ENCODE measurements around the gene GMEB2. TPM values are rescaled to one million over a fixed set of nuclear protein-coding genes. Genes with fewer than 3 reads are reported as not detected.

The GMEB2 gene
- total RNA-seq, 4 donors from 2014 or later, result 6.6 to 12.8 (median 9.2) TPM

DNA sequence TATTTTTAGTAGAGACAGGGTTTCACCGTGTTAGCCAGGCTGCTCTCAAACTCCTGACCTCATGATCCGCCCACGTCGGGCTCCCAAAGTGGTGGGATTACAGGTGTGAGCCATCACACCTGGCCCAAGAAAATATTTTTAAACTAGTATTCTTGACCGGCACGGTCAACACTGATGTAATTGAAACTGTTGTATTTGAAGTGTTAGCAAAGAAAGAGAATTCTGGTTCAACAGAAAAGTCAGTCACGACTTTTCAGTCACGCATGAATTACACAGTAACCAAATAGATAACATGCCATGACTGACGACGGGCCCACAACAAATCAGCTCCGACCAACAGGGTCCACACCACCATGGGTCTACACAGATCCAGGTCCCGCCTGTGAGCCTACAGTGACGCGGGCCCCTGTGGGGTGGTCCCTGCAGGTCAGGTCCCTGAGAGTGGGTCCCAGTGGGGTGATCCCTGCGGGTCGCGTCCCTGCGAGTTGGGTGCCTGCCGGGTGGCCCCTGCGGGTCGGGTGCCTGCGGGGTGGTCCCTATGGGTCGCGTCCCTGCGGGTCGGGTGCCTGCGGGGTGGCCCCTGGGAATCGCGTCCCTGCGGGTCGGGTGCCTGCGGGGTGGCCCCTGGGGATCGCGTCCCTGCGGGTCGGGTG is 1.0 kb downstream of the GMEB2 start:
- DNase-seq (ENCODE audit: low spot score) (no peak), ATAC-seq (ENCODE audit: low FRiP score) (no peak)
- TF ChIP-seq, protein P1, sequence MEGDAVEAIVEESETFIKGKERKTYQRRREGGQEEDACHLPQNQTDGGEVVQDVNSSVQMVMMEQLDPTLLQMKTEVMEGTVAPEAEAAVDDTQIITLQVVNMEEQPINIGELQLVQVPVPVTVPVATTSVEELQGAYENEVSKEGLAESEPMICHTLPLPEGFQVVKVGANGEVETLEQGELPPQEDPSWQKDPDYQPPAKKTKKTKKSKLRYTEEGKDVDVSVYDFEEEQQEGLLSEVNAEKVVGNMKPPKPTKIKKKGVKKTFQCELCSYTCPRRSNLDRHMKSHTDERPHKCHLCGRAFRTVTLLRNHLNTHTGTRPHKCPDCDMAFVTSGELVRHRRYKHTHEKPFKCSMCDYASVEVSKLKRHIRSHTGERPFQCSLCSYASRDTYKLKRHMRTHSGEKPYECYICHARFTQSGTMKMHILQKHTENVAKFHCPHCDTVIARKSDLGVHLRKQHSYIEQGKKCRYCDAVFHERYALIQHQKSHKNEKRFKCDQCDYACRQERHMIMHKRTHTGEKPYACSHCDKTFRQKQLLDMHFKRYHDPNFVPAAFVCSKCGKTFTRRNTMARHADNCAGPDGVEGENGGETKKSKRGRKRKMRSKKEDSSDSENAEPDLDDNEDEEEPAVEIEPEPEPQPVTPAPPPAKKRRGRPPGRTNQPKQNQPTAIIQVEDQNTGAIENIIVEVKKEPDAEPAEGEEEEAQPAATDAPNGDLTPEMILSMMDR (IDR thresholded peaks at IDR 0.05), result no peak

DNA sequence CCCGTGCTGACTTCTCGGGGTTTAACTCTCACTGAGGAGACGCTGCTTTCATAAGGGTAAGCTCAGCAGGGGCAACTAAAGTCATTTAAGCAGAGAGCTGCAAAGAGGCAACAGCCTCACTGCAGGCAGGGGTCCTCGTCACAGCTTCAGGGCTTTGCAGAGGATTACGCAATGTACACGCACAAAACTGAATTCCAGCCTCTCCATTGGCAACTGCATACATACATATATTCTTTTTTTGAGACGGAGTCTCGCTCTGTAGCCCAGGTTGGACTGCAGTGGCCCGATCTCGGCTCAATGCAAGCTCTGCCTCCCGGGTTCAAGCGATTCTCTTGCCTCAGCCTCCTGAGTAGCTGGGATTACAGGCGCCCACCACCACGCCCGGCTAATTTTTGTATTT is 2.4 kb downstream of the GMEB2 start:
- TF ChIP-seq, protein P1 (IDR thresholded peaks at IDR 0.05), result no peak
- ATAC-seq (ENCODE audit: low FRiP score) (no peak), DNase-seq (ENCODE audit: low spot score) (no peak)

DNA sequence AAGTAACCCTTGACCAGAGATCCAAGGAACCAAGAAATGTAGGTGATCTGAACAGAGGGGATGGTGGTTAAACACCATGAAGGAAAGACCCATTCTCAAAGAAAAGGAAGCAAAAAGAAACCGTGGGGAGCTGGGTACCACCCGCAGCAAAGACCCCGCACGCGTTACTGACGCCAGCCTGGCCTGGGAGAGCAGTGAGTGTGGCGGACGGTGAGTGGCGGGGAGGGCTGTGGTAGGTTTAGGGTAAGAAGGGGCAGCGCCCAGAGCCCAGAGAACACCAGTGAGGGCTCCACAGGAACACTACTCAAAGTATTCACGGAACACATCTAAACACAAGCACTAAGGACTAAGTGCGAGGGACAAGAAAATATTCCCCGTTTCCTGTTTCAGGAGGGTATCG is 4.2 kb downstream of the GMEB2 start:
- DNase-seq (ENCODE audit: low spot score) (no peak), ATAC-seq (ENCODE audit: low FRiP score) (no peak)
- TF ChIP-seq, protein P1 (IDR thresholded peaks at IDR 0.05), result no peak

DNA sequence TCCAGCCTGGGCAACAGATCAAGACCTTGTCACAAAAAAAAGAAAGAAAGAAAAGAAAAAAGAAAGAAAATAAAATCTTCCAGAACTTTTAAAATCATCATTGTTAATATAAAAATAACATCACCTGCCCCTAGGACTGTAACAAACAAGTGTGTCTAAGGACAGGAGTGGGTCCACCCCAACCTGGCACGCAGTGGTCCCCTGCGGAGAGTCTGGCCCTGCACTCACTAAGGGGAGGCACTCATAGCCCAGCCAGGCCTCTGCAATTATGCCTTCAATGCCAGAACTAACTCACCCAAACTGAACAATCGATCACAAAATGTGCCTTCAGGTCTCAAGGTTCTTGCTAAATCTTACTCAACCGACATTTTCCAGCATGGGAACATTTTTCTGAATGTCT is 4.8 kb downstream of the GMEB2 start:
- ATAC-seq (ENCODE audit: low FRiP score) (no peak), DNase-seq (ENCODE audit: low spot score) (no peak)
- TF ChIP-seq, protein P1 (IDR thresholded peaks at IDR 0.05), result no peak

DNA sequence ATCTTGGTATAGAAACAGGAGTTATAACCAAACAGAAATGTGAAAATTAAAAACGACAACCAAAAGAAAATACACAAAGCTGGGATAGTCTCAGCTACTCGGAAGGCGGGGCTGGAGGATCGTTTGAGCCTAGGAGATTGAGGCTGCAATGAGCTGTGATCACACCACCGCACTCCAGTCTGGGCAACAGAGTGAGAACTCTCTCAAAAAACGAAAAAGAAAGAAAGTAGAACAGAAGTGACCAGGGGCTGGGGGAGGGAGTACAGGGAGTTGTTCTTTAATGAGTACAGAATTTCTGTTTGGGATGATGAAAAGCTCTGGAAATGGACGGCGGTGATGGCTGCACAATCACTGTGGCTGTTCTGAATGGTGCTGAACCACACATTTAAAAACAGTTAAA is 5.9 kb downstream of the GMEB2 start:
- TF ChIP-seq, protein P1 (IDR thresholded peaks at IDR 0.05), result no peak
- DNase-seq (ENCODE audit: low spot score), result no peak
- no peak for ATAC-seq (ENCODE audit: low FRiP score)

DNA sequence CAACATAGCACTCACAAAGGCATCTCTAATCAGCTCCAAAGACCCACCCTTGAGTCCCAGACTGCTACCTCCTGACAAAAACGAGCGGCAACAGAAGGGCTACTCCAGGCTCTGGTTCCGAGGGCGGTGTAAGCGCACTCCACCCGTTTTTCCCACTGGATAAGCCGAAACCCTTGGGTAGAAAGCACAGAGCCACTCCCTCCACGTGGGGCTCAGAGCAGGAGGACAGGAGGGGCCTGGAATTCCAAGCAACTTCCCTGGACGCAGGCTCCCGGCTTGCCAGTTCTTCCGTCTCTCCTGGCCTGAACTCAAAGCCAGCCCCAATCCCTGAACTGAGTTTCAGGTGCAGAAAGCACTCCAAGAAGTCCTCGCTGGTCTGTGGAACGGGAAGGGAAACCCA is 7.4 kb downstream of the GMEB2 start:
- DNase-seq (ENCODE audit: low spot score) (no peak), ATAC-seq (ENCODE audit: low FRiP score) (no peak)
- TF ChIP-seq, protein P1 (IDR thresholded peaks at IDR 0.05), result no peak

DNA sequence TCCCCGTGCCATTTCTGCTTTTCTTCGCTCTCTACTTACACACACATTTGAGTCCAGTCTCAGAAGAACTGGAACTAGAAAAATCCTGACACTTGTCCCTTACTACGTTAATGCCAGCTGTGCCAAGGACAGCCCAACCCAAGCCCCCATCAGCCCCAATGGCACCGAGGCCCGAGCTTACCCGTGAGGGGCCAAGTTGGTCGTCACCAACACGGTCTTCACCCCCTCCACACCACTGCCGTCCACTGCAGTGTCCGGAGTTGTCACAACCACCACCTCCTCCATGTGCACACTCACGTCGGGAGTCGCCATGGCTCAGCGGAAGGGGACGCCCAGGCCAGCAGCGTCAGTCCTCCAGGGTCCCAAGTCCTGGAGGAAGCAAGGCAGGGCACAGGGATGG is 7.8 kb downstream of the GMEB2 start:
- no peak for DNase-seq (ENCODE audit: low spot score)
- TF ChIP-seq, protein P1 (IDR thresholded peaks at IDR 0.05), result no peak
- ATAC-seq (ENCODE audit: low FRiP score), result no peak
